ENCODE measurements around the gene TFEC. TPM values are rescaled to one million over a fixed set of nuclear protein-coding genes. Genes with fewer than 3 reads are reported as not detected.

TFEC gene
- total and polyA plus RNA-seq, 7 experiments from 2014 or later, result 0.97 to 15.4 (median 1.7) TPM; not detected in 3

DNA sequence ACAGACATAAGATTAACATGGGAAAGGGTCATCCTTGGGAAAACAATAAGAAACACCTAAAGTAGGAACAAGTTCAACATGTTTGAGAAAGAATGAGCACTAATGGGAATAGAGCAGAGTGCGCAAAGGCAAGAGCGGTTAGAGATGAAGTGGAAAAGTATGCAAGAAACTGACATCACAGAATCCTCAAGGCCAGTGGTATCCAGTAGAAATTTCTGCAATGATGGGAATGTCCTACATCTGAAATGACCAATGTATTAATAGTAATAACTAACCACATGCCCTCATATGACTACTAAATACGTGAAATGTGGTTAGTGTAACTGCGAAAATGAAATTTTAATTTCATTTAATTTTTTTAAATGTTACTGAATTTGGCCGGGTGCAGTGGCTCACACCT, 54.8 kb downstream of the TFEC start:
- no peaks in the 10 kb centered on the region for H3K4me1 ChIP-seq (ENCODE audit: control insufficient read depth in 2 of 2, insufficient read depth in 2 of 2, low read length in 2 of 2)
- H3K4me3 ChIP-seq (ENCODE audit: low read length), result no peak overlapping the region
- Mint-ChIP-seq H3K9me3 (no peaks in the 10 kb centered on the region), H3K4me1 (no peaks in the 10 kb centered on the region), H3K27me3 (no peaks in the 10 kb centered on the region), H3K36me3 (no peaks in the 10 kb centered on the region), H3K4me3 (no peak overlapping the region), H3K27ac (no peak overlapping the region)
- H3K36me3 ChIP-seq (ENCODE audit: control insufficient read depth in 2 of 3, insufficient read depth in 3 of 3, low read length in 3 of 3), result no peaks in the 10 kb centered on the region
- no peak overlapping the region for H3K27ac ChIP-seq (ENCODE audit: low read depth, low read length)
- H3K9me3 ChIP-seq (ENCODE audit: control insufficient read depth in 2 of 3, low read length in 3 of 3), result no peaks in the 10 kb centered on the region
- ChIA-PET CTCF (no interaction called here), POLR2A (no interaction called here)
- DNase-seq, result no peak
- intact Hi-C loops (cut with micrococcal nuclease), result no loop called here
- H3K27me3 ChIP-seq (ENCODE audit: control insufficient read depth in 2 of 2, insufficient read depth in 2 of 2, low read length in 2 of 2), result no peaks in the 10 kb centered on the region
- no peak for ATAC-seq

DNA sequence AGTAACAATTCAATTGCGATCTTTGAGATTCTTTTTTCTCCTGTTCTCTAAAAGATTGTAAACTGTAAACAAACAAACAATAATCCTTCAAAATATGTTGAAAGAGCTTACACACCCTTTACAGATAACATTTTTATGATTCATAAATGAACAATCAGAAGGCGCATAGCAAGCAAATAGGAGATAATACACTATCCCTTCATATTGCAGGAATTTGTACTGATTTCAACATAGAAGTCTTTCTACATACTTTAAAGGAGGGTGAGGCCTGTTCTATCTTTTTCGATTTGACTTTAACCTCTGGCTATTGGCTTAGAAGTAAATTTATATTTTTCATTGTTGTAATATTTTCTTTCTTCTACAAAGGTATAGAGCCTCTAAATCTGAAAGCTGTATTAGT, 57.2 kb downstream of the TFEC start:
- no peaks in the 10 kb centered on the region for H3K9me3 ChIP-seq (ENCODE audit: control insufficient read depth in 2 of 3, low read length in 3 of 3)
- no peaks in the 10 kb centered on the region for H3K27me3 ChIP-seq (ENCODE audit: control insufficient read depth in 2 of 2, insufficient read depth in 2 of 2, low read length in 2 of 2)
- H3K36me3 ChIP-seq (ENCODE audit: control insufficient read depth in 2 of 3, insufficient read depth in 3 of 3, low read length in 3 of 3), result no peaks in the 10 kb centered on the region
- Mint-ChIP-seq H3K9me3 (peaks cover 0 to 6% (median 0%) of the 10 kb centered on the region in 11 donors), H3K27me3 (no peaks in the 10 kb centered on the region), H3K27ac (no peak overlapping the region), H3K4me1 (no peaks in the 10 kb centered on the region), H3K36me3 (no peaks in the 10 kb centered on the region), H3K4me3 (no peak overlapping the region)
- ATAC-seq (no peak), DNase-seq (no peak)
- ChIA-PET CTCF (interaction anchor here (0.6 kb wide), 1 partner anchor 1575 kb away, joined by 4 read pairs; no protein-coding TSS in a partner anchor), POLR2A (no interaction called here)
- no peak overlapping the region for H3K4me3 ChIP-seq (ENCODE audit: low read length)
- intact Hi-C loops (cut with micrococcal nuclease), result no loop called here
- no peak overlapping the region for H3K27ac ChIP-seq (ENCODE audit: low read depth, low read length)
- H3K4me1 ChIP-seq (ENCODE audit: control insufficient read depth in 2 of 2, insufficient read depth in 2 of 2, low read length in 2 of 2), result no peaks in the 10 kb centered on the region

- POLR2A ChIA-PET, result no interaction called here
- Histone ChIP-seq H3K4me1 (ENCODE audit: control insufficient read depth in 2 of 2, insufficient read depth in 2 of 2, low read length in 2 of 2) (no peaks in the 10 kb centered on the region), H3K36me3 (ENCODE audit: control insufficient read depth in 2 of 3, insufficient read depth in 3 of 3, low read length in 3 of 3) (no peaks in the 10 kb centered on the region), H3K4me3 (ENCODE audit: low read length) (no peak overlapping the region), H3K27me3 (ENCODE audit: control insufficient read depth in 2 of 2, insufficient read depth in 2 of 2, low read length in 2 of 2) (no peaks in the 10 kb centered on the region), H3K9me3 (ENCODE audit: control insufficient read depth in 2 of 3, low read length in 3 of 3) (no peaks in the 10 kb centered on the region), H3K27ac (ENCODE audit: low read depth, low read length) (no peak overlapping the region)
- ATAC-seq (no peak), DNase-seq (no peak)
- peaks cover 0 to 6% (median 0%) of the 10 kb centered on the region in 11 donors for H3K9me3 Mint-ChIP-seq
- no peak overlapping the region for H3K27ac Mint-ChIP-seq
- H3K4me3 Mint-ChIP-seq, result no peak overlapping the region
- H3K27me3 Mint-ChIP-seq, result no peaks in the 10 kb centered on the region
- intact Hi-C loops (cut with micrococcal nuclease), result no loop called here
- no peaks in the 10 kb centered on the region for H3K4me1 Mint-ChIP-seq
- H3K36me3 Mint-ChIP-seq, result no peaks in the 10 kb centered on the region
- CTCF ChIA-PET, result no interaction called here
Observed at GRCh38 chr7:115971506-115971905, 59.1 kb downstream of the TFEC start.

DNA sequence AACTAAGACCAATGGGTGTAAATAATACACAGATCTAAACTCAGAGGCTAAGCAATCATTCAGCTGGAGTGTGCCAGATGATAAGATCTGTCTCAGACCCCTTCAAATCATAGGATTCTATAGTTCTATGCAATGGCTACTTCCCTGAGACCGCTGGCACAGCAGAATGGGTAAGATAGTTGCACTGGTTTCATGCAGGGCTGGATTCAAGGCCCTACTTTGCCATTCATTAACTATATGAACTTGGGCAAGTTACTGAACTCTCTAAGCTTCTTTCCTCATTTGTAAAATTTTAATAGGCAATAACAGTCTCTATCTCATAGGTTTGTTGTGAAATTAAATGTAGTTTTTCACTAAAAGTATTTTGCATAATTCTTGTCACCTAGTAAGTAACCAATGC, 62.0 kb downstream of the TFEC start:
- H3K9me3 Mint-ChIP-seq, result peaks cover 0 to 6% (median 0%) of the 10 kb centered on the region in 11 donors
- intact Hi-C loops (cut with micrococcal nuclease), result no loop called here
- Histone ChIP-seq H3K4me1 (ENCODE audit: control insufficient read depth in 2 of 2, insufficient read depth in 2 of 2, low read length in 2 of 2) (no peaks in the 10 kb centered on the region), H3K9me3 (ENCODE audit: control insufficient read depth in 2 of 3, low read length in 3 of 3) (no peaks in the 10 kb centered on the region), H3K27me3 (ENCODE audit: control insufficient read depth in 2 of 2, insufficient read depth in 2 of 2, low read length in 2 of 2) (no peaks in the 10 kb centered on the region), H3K36me3 (ENCODE audit: control insufficient read depth in 2 of 3, insufficient read depth in 3 of 3, low read length in 3 of 3) (no peaks in the 10 kb centered on the region), H3K27ac (ENCODE audit: low read depth, low read length) (no peak overlapping the region), H3K4me3 (ENCODE audit: low read length) (no peak overlapping the region)
- H3K27ac Mint-ChIP-seq, result no peak overlapping the region
- ChIA-PET POLR2A (no interaction called here), CTCF (no interaction called here)
- H3K36me3 Mint-ChIP-seq, result no peaks in the 10 kb centered on the region
- no peaks in the 10 kb centered on the region for H3K27me3 Mint-ChIP-seq
- ATAC-seq, result no peak
- H3K4me1 Mint-ChIP-seq, result no peaks in the 10 kb centered on the region
- H3K4me3 Mint-ChIP-seq, result no peak overlapping the region
- DNase-seq, result no peak

- Histone ChIP-seq H3K36me3 (ENCODE audit: control insufficient read depth in 2 of 3, insufficient read depth in 3 of 3, low read length in 3 of 3) (no peaks in the 10 kb centered on the region), H3K9me3 (ENCODE audit: control insufficient read depth in 2 of 3, low read length in 3 of 3) (no peaks in the 10 kb centered on the region), H3K27ac (ENCODE audit: low read depth, low read length) (no peak overlapping the region), H3K27me3 (ENCODE audit: control insufficient read depth in 2 of 2, insufficient read depth in 2 of 2, low read length in 2 of 2) (no peaks in the 10 kb centered on the region), H3K4me3 (ENCODE audit: low read length) (no peak overlapping the region), H3K4me1 (ENCODE audit: control insufficient read depth in 2 of 2, insufficient read depth in 2 of 2, low read length in 2 of 2) (no peaks in the 10 kb centered on the region)
- H3K27me3 Mint-ChIP-seq, result no peaks in the 10 kb centered on the region
- no peak overlapping the region for H3K4me3 Mint-ChIP-seq
- no peak overlapping the region for H3K27ac Mint-ChIP-seq
- POLR2A ChIA-PET, result no interaction called here
- ATAC-seq, result no peak
- no peak for DNase-seq
- no peaks in the 10 kb centered on the region for H3K4me1 Mint-ChIP-seq
- intact Hi-C loops (cut with micrococcal nuclease), result no loop called here
- CTCF ChIA-PET, result no interaction called here
- H3K9me3 Mint-ChIP-seq, result peaks cover 0 to 6% (median 0%) of the 10 kb centered on the region in 11 donors
- no peaks in the 10 kb centered on the region for H3K36me3 Mint-ChIP-seq
Observed at GRCh38 chr7:115968171-115968570, 62.4 kb downstream of the TFEC start.

- no peak overlapping the region for H3K4me3 Mint-ChIP-seq
- no peak overlapping the region for H3K4me3 ChIP-seq (ENCODE audit: low read length)
- no peak overlapping the region for H3K27ac Mint-ChIP-seq
- H3K36me3 ChIP-seq (ENCODE audit: control insufficient read depth in 2 of 3, insufficient read depth in 3 of 3, low read length in 3 of 3), result no peaks in the 10 kb centered on the region
- ATAC-seq (no peak), DNase-seq (no peak)
- POLR2A ChIA-PET, result no interaction called here
- intact Hi-C loops (cut with micrococcal nuclease), result no loop called here
- no peaks in the 10 kb centered on the region for H3K36me3 Mint-ChIP-seq
- no peak overlapping the region for H3K27ac ChIP-seq (ENCODE audit: low read depth, low read length)
- no peaks in the 10 kb centered on the region for H3K4me1 ChIP-seq (ENCODE audit: control insufficient read depth in 2 of 2, insufficient read depth in 2 of 2, low read length in 2 of 2)
- H3K9me3 Mint-ChIP-seq, result peaks cover 0 to 6% (median 0%) of the 10 kb centered on the region in 11 donors
- no peaks in the 10 kb centered on the region for H3K27me3 Mint-ChIP-seq
- no peaks in the 10 kb centered on the region for H3K9me3 ChIP-seq (ENCODE audit: control insufficient read depth in 2 of 3, low read length in 3 of 3)
- H3K27me3 ChIP-seq (ENCODE audit: control insufficient read depth in 2 of 2, insufficient read depth in 2 of 2, low read length in 2 of 2), result no peaks in the 10 kb centered on the region
- H3K4me1 Mint-ChIP-seq, result no peaks in the 10 kb centered on the region
- CTCF ChIA-PET, result no interaction called here
Observed at GRCh38 chr7:115965796-115966475, 64.6 kb downstream of the TFEC start.

DNA sequence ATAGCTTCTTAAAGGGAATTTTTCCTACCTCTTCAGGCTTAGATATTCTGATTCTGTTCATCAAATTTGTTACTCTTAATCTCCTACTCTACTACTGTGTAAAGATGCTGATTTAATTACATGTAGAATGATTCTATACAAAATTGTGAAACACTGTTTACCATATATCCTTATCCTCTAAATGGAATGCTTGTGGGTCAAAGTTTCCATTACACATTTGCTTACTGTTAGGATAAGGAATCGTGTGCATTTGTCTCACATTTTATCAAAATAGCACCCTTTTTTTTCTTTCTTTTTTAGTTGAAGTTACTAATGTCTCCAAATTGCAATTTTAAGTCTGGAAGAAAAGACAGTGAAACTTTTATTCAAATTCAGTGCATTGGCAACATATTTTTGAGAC, 65.3 kb downstream of the TFEC start:
- ATAC-seq, result no peak
- POLR2A ChIA-PET, result no interaction called here

More for the DNA sequence above, 65.3 kb downstream of the TFEC start:
- H3K4me1 ChIP-seq (ENCODE audit: control insufficient read depth in 2 of 2, insufficient read depth in 2 of 2, low read length in 2 of 2), result no peaks in the 10 kb centered on the region
- no peaks in the 10 kb centered on the region for H3K36me3 Mint-ChIP-seq
- no peak for DNase-seq
- H3K36me3 ChIP-seq (ENCODE audit: control insufficient read depth in 2 of 3, insufficient read depth in 3 of 3, low read length in 3 of 3), result no peaks in the 10 kb centered on the region
- H3K9me3 Mint-ChIP-seq, result peaks cover 0 to 6% (median 0%) of the 10 kb centered on the region in 11 donors
- no peak overlapping the region for H3K27ac ChIP-seq (ENCODE audit: low read depth, low read length)
- no peaks in the 10 kb centered on the region for H3K9me3 ChIP-seq (ENCODE audit: control insufficient read depth in 2 of 3, low read length in 3 of 3)
- CTCF ChIA-PET, result no interaction called here
- H3K27me3 ChIP-seq (ENCODE audit: control insufficient read depth in 2 of 2, insufficient read depth in 2 of 2, low read length in 2 of 2), result no peaks in the 10 kb centered on the region
- intact Hi-C loops (cut with micrococcal nuclease), result no loop called here
- H3K4me1 Mint-ChIP-seq, result no peaks in the 10 kb centered on the region
- no peak overlapping the region for H3K27ac Mint-ChIP-seq
- H3K27me3 Mint-ChIP-seq, result no peaks in the 10 kb centered on the region
- H3K4me3 ChIP-seq (ENCODE audit: low read length), result no peak overlapping the region
- no peak overlapping the region for H3K4me3 Mint-ChIP-seq

Measured in naive thymus-derived CD4-positive, alpha-beta T cell (primary cell).